GM19193 (cell line): Measurements from ENCODE around the gene CHRNA1.

Source experiments
- POLR2A ChIP-seq: IDR thresholded peaks from 4 replicates; pipeline ENCODE4 v1.6.1; 2011; ENCODE audit not compliant: insufficient read depth, insufficient read length; ENCODE audit errors: extremely low read depth

CHRNA1 gene

GRCh38 chr2:174722942-174723592 lies 41.2 kb downstream of the CHRNA1 start:
- no peak for TF ChIP-seq POLR2A

DNA sequence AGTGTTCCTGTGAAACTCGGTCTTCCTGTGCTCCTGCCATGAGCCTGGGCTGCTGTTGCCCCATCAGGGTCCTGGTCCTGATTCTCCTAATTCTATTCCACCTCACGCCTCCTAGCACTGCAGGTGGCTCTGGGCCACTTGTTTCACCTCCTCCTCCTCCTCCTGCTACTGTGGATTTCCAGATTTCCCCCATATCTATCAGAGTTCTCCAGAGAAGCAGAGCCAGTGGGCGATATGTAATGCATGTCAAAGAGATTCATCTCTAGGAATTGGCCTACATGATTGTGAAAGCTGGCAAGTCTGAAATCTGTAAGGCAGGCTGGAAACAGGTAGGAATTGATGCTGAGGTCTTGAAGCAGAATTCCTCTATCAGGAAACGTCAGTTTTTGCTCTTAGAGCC lies 45.3 kb downstream of the CHRNA1 start:
- TF ChIP-seq POLR2A = no peak

- no peak for TF ChIP-seq POLR2A
Measured at GRCh38 chr2:174718591-174718990, 45.7 kb downstream of the CHRNA1 start.

DNA sequence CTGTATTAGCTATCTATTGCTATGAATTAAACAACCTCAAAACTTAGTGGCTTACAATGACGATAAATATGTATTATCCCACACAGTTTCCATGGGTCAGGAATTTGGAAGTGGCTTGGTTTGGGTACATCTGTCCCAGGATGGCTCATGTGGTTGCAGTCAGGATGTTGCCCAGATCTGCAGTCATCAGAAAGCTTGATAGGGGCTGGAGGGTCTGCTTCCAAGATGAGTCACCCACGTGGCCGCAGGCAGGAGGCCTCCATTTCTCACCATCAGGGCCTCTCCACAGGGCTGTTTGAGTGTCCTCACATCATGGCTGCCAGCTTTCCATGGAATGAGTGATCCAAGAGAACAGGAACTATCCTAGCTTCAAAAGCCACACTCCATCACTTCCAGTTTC lies 46.4 kb downstream of the CHRNA1 start:
- no peak for TF ChIP-seq POLR2A

DNA sequence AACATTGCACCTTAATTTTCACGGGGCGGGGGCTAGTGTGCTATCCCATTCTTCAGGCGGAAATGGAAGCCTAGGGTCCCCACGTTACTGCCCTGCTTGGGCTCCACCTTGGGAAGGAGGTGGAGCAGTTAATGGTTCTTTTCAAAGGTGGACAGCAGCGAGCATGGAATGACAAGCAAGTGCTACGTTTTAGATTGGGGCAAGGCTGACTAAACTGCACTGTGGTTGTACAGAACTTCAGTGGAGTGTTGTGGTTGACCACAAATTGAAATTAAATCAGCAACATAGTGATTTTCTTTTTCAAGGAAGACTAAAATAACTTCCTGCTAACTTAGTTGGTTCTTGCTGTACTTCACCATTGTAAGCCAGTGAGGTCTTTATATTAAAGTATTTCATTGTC lies 47.0 kb downstream of the CHRNA1 start:
- TF ChIP-seq POLR2A = no peak

GRCh38 chr2:174716785-174717184 lies 47.5 kb downstream of the CHRNA1 start:
- no peak for TF ChIP-seq POLR2A

- TF ChIP-seq POLR2A = no peak
Measured at GRCh38 chr2:174713686-174714085, 50.6 kb downstream of the CHRNA1 start.

GRCh38 chr2:174711206-174711605 lies 53.1 kb downstream of the CHRNA1 start:
- no peak for TF ChIP-seq POLR2A

GRCh38 chr2:174708713-174709112 lies 55.6 kb downstream of the CHRNA1 start:
- no peak for TF ChIP-seq POLR2A

DNA sequence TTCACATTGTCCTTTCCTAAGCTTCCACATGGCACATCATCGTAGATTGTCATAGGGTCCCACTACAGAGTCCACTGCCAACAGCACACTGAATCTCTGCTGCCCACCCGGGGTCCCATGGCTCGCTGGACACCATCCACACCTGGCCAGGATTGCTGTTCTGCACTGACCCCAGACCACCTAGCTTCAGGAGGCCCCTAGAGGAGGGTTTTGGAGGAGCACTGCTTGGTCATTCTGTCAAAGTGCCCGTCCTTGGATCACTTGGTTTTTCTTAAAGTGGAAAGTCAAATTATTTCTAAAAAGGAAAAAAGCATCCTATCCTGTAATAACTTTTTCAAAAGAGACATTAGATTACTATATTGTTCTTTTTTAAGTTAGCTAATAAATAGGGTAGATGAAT lies 59.0 kb downstream of the CHRNA1 start:
- TF ChIP-seq POLR2A = no peak

GRCh38 chr2:174704642-174705041 lies 59.6 kb downstream of the CHRNA1 start:
- no peak for TF ChIP-seq POLR2A

DNA sequence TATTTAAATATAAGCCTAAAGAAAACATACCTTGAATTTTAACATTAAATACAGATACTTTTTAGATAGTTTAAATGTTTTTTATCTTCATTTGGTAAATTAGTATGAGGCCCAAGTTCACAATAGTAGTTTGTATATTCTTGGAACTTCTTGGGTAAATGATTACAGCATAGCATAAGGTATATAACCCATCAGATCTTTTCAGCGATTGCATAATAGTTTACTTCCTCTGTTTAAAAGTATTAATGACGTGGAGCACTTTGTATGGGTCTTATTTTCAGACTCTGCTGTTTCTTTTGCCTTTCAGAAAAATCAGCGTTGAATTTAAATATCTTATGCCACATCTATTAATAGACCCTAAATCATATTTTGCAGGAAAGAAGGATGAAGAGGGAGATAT lies 60.2 kb downstream of the CHRNA1 start:
- TF ChIP-seq POLR2A = no peak

DNA sequence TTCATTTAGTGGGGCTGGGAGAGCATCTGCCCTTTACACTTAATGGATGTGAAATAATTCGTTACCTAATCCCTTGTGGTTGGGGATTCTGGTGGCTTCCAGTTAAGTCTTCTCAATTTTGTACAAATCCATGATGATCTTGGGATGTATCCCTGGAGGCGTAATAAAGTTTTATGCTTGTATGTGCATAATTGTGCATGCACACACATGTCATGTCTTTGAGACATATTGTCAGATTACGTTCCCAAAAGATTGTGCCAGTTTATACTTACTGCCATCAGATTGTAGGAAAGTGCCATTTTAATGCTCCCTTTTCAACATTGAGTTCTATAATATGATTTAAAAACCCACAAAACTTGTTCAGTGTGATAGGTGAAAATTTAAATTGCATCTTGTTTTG lies 60.8 kb downstream of the CHRNA1 start:
- no peak for TF ChIP-seq POLR2A

GRCh38 chr2:174702541-174702940 lies 61.7 kb downstream of the CHRNA1 start:
- no peak for TF ChIP-seq POLR2A

DNA sequence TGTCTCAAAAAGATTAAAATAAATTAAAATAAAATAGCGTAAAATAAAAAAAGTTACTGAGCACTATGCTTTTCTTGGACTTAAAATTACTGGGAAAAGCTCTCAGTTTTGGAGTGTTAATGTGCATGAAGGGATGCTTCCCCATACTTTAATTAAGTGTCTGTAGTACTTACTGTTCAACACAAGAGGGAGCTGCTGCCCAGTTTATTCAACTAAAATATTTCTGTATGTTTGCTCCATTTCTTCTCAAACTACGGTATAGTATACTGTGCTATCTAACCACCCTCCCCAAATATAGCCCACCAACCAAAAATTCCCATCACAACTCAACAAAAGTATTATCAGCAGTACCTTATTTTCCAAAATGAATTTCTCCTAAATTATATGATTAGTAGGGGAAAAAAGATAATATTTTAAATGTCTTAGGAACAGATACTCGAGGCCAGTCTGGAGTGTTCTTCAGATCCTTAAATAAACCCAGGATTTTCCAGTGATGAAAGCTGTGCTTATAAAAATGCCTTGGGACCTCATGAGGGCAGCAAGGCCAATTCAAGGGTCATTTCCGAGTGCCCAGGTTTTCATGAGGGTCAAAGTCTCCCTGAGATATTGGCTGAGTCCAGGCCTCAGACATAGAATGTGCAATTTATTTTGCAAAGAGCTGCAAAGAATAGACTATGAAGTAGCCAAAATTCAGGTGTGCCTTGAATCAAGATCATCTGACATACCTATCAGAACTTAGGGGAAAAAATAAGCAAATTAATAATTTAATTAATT lies 64.1 kb downstream of the CHRNA1 start:
- TF ChIP-seq POLR2A = no peak
